DOHH2 (cell line): ENCODE results near the gene IL17F.

Source experiments
- H3F3A ChIP-seq: fragments of 200-600 bp; sonication (generic), shearing (Covaris generic); 2 replicates; pipeline ENCODE4 v1.6.0; 2016; ENCODE audit warnings: antibody characterized with exemption, mild to moderate bottlenecking; ENCODE audit not compliant: control insufficient read depth, insufficient read depth
- H3K27ac ChIP-seq: fragments of 200-600 bp; sonication (generic); 2 replicates; pipeline ENCODE4 v1.5.1; 2014; ENCODE audit warnings: low read depth, mild to moderate bottlenecking, low read length, moderate library complexity
- H3K27me3 ChIP-seq: fragments of 200-600 bp; sonication (generic); 2 replicates; pipeline ENCODE4 v1.6.1; 2014; ENCODE audit warnings: mild to moderate bottlenecking, low read length, mixed read lengths; ENCODE audit not compliant: control insufficient read depth
- H3K36me3 ChIP-seq: fragments of 200-600 bp; sonication (generic); 2 replicates; pipeline ENCODE4 v1.6.1; 2014; ENCODE audit warnings: mild to moderate bottlenecking, low read length, moderate library complexity, mixed read lengths; ENCODE audit not compliant: control insufficient read depth
- H3K4me1 ChIP-seq: fragments of 200-600 bp; sonication (generic); 2 replicates; pipeline ENCODE4 v1.6.1; 2014; ENCODE audit warnings: mild to moderate bottlenecking, low read length, mixed read lengths; ENCODE audit not compliant: control insufficient read depth
- H3K4me2 ChIP-seq: fragments of 200-600 bp; sonication (generic); 2 replicates; pipeline ENCODE4 v1.6.0; 2014; ENCODE audit warnings: mild to moderate bottlenecking, low read length, moderate library complexity
- H3K4me3 ChIP-seq: fragments of 200-600 bp; sonication (generic); 2 replicates; pipeline ENCODE4 v1.5.1; 2014; ENCODE audit warnings: mild to moderate bottlenecking, low read length, mixed read lengths
- H3K79me2 ChIP-seq: fragments of 200-600 bp; sonication (generic); 2 replicates; pipeline ENCODE4 v1.6.1; 2014; ENCODE audit warnings: mild to moderate bottlenecking, low read length, mixed read lengths; ENCODE audit not compliant: control insufficient read depth
- H3K9me2 ChIP-seq: fragments of 200-600 bp; sonication (generic); replicated peaks from 2 replicates; pipeline ENCODE4 v1.6.1; 2014; ENCODE audit warnings: mild to moderate bottlenecking, low read length, mixed read lengths; ENCODE audit not compliant: control insufficient read depth
- H3K9me3 ChIP-seq: fragments of 200-600 bp; sonication (generic); 2 replicates; pipeline ENCODE4 v1.6.1; 2014; ENCODE audit warnings: antibody characterized with exemption, low read length, mixed read lengths; ENCODE audit not compliant: control insufficient read depth, insufficient read depth
- H4K20me1 ChIP-seq: fragments of 200-600 bp; sonication (generic); 2 replicates; pipeline ENCODE4 v1.6.0; 2014; ENCODE audit warnings: low read depth, mild to moderate bottlenecking, antibody characterized with exemption, low read length, moderate library complexity; ENCODE audit not compliant: control insufficient read depth, insufficient read depth
- EZH2phosphoT487 ChIP-seq: fragments of 200-600 bp; sonication (generic); IDR thresholded peaks from 2 replicates; pipeline ENCODE4 v1.6.1; 2017; ENCODE audit warnings: borderline replicate concordance, mild to moderate bottlenecking, antibody characterized with exemption, low read length, moderate library complexity, mixed read lengths
- TF ChIP-seq, protein P1 (sequence below): fragments of 200-600 bp; sonication (generic); IDR thresholded peaks from one replicate; pipeline ENCODE4 v1.5.1; 2014; ENCODE audit warnings: antibody characterized with exemption, mild to moderate bottlenecking, low read depth, low read length; ENCODE audit not compliant: poor library complexity, severe bottlenecking

IL17F gene

GRCh38 chr6:52288216-52288615, 43.9 kb upstream of the IL17F start:
- Histone ChIP-seq H3F3A (peaks cover 11% of the 10 kb centered on the region), H3K79me2 (peaks cover 14% of the 10 kb centered on the region), H3K4me1 (peaks cover 32% of the 10 kb centered on the region), H3K9me2 (no peaks in the 10 kb centered on the region), H3K4me3 (no peak overlapping the region), H3K9me3 (no peaks in the 10 kb centered on the region), H3K27me3 (no peaks in the 10 kb centered on the region), H3K36me3 (peaks cover 13% of the 10 kb centered on the region), H3K27ac (no peak overlapping the region), H4K20me1 (0 out of 2 replicates have a peak, but pooled peaks cover 4% of the 10 kb centered on the region), H3K4me2 (no peak overlapping the region)
- no peak for TF ChIP-seq EZH2phosphoT487
- TF ChIP-seq, protein P1, sequence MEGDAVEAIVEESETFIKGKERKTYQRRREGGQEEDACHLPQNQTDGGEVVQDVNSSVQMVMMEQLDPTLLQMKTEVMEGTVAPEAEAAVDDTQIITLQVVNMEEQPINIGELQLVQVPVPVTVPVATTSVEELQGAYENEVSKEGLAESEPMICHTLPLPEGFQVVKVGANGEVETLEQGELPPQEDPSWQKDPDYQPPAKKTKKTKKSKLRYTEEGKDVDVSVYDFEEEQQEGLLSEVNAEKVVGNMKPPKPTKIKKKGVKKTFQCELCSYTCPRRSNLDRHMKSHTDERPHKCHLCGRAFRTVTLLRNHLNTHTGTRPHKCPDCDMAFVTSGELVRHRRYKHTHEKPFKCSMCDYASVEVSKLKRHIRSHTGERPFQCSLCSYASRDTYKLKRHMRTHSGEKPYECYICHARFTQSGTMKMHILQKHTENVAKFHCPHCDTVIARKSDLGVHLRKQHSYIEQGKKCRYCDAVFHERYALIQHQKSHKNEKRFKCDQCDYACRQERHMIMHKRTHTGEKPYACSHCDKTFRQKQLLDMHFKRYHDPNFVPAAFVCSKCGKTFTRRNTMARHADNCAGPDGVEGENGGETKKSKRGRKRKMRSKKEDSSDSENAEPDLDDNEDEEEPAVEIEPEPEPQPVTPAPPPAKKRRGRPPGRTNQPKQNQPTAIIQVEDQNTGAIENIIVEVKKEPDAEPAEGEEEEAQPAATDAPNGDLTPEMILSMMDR, result no peak

DNA sequence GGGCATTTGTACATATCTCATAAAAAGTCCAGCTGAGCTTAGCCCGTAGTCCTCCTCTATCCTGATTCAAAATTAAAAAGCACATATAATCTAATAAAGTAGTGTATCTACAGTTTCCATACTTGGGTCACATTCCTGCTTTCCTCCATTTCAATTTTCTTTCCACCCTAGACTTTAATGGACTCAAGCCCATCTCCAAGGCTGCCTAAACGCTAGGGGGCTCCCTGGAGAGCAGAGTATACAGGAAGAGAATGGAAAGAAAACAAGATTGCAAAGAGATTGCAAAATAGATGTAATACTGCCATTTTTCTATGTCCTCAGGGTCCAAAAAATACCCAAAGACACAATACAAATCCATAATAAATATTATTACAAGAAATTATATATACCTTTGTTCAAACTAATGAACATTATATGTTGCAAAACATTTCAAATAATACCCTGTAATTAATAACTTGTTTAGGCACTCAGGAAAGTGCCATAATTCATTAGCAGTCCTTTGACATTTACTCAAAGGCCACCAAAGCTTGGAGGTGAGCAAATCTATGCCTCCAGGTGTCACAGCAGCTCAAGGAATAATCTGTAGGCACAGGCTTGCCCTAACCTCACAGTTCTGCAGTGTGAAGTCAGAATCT, 42.6 kb upstream of the IL17F start:
- Histone ChIP-seq H3K4me1 (peaks cover 39% of the 10 kb centered on the region), H3K36me3 (peaks cover 26% of the 10 kb centered on the region), H3K9me2 (no peaks in the 10 kb centered on the region), H3K4me3 (peak overlapping the region; percentile 96), H3F3A (peaks cover 11% of the 10 kb centered on the region), H3K9me3 (no peaks in the 10 kb centered on the region), H3K79me2 (peaks cover 27% of the 10 kb centered on the region), H3K27ac (peak overlapping the region; percentile 94; the same call in 1 of the 2 replicates), H4K20me1 (0 out of 2 replicates have a peak, but pooled peaks cover 11% of the 10 kb centered on the region), H3K27me3 (no peaks in the 10 kb centered on the region), H3K4me2 (peak overlapping the region; percentile 80)
- no peak for TF ChIP-seq EZH2phosphoT487
- TF ChIP-seq, protein P1, result peak; percentile 94

GRCh38 chr6:52285177-52286068, 41.1 kb upstream of the IL17F start:
- peak overlapping the region; percentile 80 for H3K4me2 ChIP-seq
- peaks cover 42% of the 10 kb centered on the region for H3K79me2 ChIP-seq
- no peaks in the 10 kb centered on the region for H3K27me3 ChIP-seq
- H3F3A ChIP-seq, result peaks cover 11% of the 10 kb centered on the region
- no peaks in the 10 kb centered on the region for H3K9me3 ChIP-seq
- peaks cover 41% of the 10 kb centered on the region for H3K36me3 ChIP-seq
- H3K9me2 ChIP-seq, result no peaks in the 10 kb centered on the region
- H3K27ac ChIP-seq, result peak overlapping the region; percentile 94
- peak overlapping the region; percentile 96 for H3K4me3 ChIP-seq
- H3K4me1 ChIP-seq, result peaks cover 49% of the 10 kb centered on the region
- H4K20me1 ChIP-seq, result 0 out of 2 replicates have a peak, but pooled peaks cover 11% of the 10 kb centered on the region
- TF ChIP-seq, protein P1, result peak; percentile 48
- TF ChIP-seq EZH2phosphoT487, result no peak
